Measurements from ENCODE around the gene NR1D2.

GRCh38 chr3:23916886-23917678, 28.0 kb upstream of the NR1D2 start, which contains the start of the genes NKIRAS1 and RPL15:
- TF ChIP-seq CTCF (IDR thresholded peaks at IDR 0.05): peak in 6 of 7 experiments; percentile 54 to 89 (median 78)
- TF ChIP-seq EP300 (IDR thresholded peaks at IDR 0.05): peak; percentile 24
- peak in 2 of 4 donors; percentile 87 to 94 for TF ChIP-seq POLR2A (IDR thresholded peaks at IDR 0.05)

Measured in stomach (tissue), 4 donors.